ENCODE results near the gene TMEM14B. TPM values are rescaled to one million over a fixed set of nuclear protein-coding genes. Genes with fewer than 3 reads are reported as not detected.
"Not testable (repeated sequence)": the region's sequence is repeated elsewhere in the genome, so short reads cannot be mapped to it uniquely, and the experiment has no call there.

Gene TMEM14B
- polyA plus RNA-seq = 10 to 100 TPM; 50.8 to 83.8 (median 63.5) TPM
- long read RNA-seq, donor 1, transcript TMEM14B-202 (6 exons, 975 nt) = major isoform, 141 of 204 reads
- long read RNA-seq, donor 1, partial matches to known transcripts = 43 of 204 reads
- long read RNA-seq, donor 1, other reads (novel, unspliced or antisense) = 7 of 204 reads
- long read RNA-seq, donor 2, transcript TMEM14B-202 (6 exons, 975 nt) = major isoform, 26 of 26 reads
- long read RNA-seq, donor 2, partial matches to known transcripts = 0 of 26 reads
- long read RNA-seq, donor 2, other reads (novel, unspliced or antisense) = 0 of 26 reads
- long read RNA-seq, donor 3, transcript TMEM14B-202 (6 exons, 975 nt) = major isoform, 27 of 42 reads
- long read RNA-seq, donor 3, partial matches to known transcripts = 11 of 42 reads
- long read RNA-seq, donor 3, other reads (novel, unspliced or antisense) = 0 of 42 reads
- long read RNA-seq, donor 4, partial matches to known transcripts = 0 of 2 reads
- long read RNA-seq, donor 4, other reads (novel, unspliced or antisense) = 0 of 2 reads
- long read RNA-seq, donor 5, transcript TMEM14B-202 (6 exons, 975 nt) = major isoform, 22 of 27 reads
- long read RNA-seq, donor 5, partial matches to known transcripts = 5 of 27 reads
- long read RNA-seq, donor 5, other reads (novel, unspliced or antisense) = 0 of 27 reads
- long read RNA-seq, donor 6, transcript TMEM14B-202 (6 exons, 975 nt) = major isoform, 35 of 50 reads
- long read RNA-seq, donor 6, transcript TMEM14B-201 (5 exons, 787 nt) = minor isoform, 8 of 50 reads
- long read RNA-seq, donor 6, partial matches to known transcripts = 5 of 50 reads
- long read RNA-seq, donor 6, other reads (novel, unspliced or antisense) = 0 of 50 reads
- long read RNA-seq, donor 7, transcript TMEM14B-202 (6 exons, 975 nt) = major isoform, 118 of 199 reads
- long read RNA-seq, donor 7, transcript TMEM14B-205 (5 exons, 502 nt) = minor isoform, 5 of 199 reads
- long read RNA-seq, donor 7, transcript TMEM14B-201 (5 exons, 787 nt) = minor isoform, 19 of 199 reads
- long read RNA-seq, donor 7, partial matches to known transcripts = 36 of 199 reads
- long read RNA-seq, donor 7, other reads (novel, unspliced or antisense) = 19 of 199 reads
- long read RNA-seq, donor 8, partial matches to known transcripts = 0 of 6 reads
- long read RNA-seq, donor 8, other reads (novel, unspliced or antisense) = 0 of 6 reads
- long read RNA-seq, donor 9, transcript TMEM14B-202 (6 exons, 975 nt) = major isoform, 13 of 13 reads
- long read RNA-seq, donor 9, partial matches to known transcripts = 0 of 13 reads
- long read RNA-seq, donor 9, other reads (novel, unspliced or antisense) = 0 of 13 reads
- long read RNA-seq, donor 10, transcript TMEM14B-201 (5 exons, 787 nt) = minor isoform, 5 of 80 reads
- long read RNA-seq, donor 10, transcript TMEM14B-202 (6 exons, 975 nt) = major isoform, 55 of 80 reads
- long read RNA-seq, donor 10, partial matches to known transcripts = 7 of 80 reads
- long read RNA-seq, donor 10, other reads (novel, unspliced or antisense) = 5 of 80 reads

GRCh38 chr6:10747251-10747972 is at the start of gene TMEM14B:
TMEM14B (plus strand) TSS chr6:10747805; CDS start chr6:10749246, 1,441 bp downstream.
- Histone ChIP-seq H3K36me3 (ENCODE audit: control insufficient read depth in 3 of 3, insufficient read depth in 2 of 3, low read depth in 1 of 3, low read length in 3 of 3) (peaks cover 0 to 14% (median 0%) of the 10 kb centered on the region in 3 donors), H3K4me1 (ENCODE audit: control insufficient read depth in 3 of 3, insufficient read depth in 2 of 3, low read depth in 1 of 3, low read length in 2 of 3) (peaks cover 3 to 22% (median 7%) of the 10 kb centered on the region in 3 donors), H3K27ac (ENCODE audit: low read depth in 1 of 3, low read length in 2 of 3) (peak within 1 kb of the TSS; percentile 66 to 76 (median 71)), H3K9me3 (ENCODE audit: control insufficient read depth in 2 of 2, insufficient read depth in 1 of 2, low read depth in 1 of 2, low read length in 1 of 2) (no peaks in the 10 kb centered on the region), H3K4me3 (ENCODE audit: low read depth in 1 of 3, low read length in 3 of 3) (peak within 1 kb of the TSS; percentile 58 to 78 (median 66)), H3K27me3 (ENCODE audit: control insufficient read depth in 3 of 3, insufficient read depth in 3 of 3, low read length in 3 of 3) (no peaks in the 10 kb centered on the region)
- FAIRE-seq (no peak), DNase-seq (peak; percentile 98 to 100)
- 1% methylated on average over 51 to 52 of the region's 52 CpGs for WGBS, 3 donors

- no peak for FAIRE-seq
- DNase-seq = no peak
- peaks cover 0 to 3% of the 10 kb centered on the region in 2 donors for H3K9me3 ChIP-seq (ENCODE audit: control insufficient read depth in 2 of 2, insufficient read depth in 1 of 2, low read depth in 1 of 2, low read length in 1 of 2)
- WGBS, 3 donors = 82 to 88% (median 86%) methylated on average over 8 of the region's 8 CpGs
- H3K4me1 ChIP-seq (ENCODE audit: control insufficient read depth in 3 of 3, insufficient read depth in 2 of 3, low read depth in 1 of 3, low read length in 2 of 3) = no peaks in the 10 kb centered on the region
- H3K4me3 ChIP-seq (ENCODE audit: low read depth in 1 of 3, low read length in 3 of 3) = no peak overlapping the region
- no peak overlapping the region for H3K27ac ChIP-seq (ENCODE audit: low read depth in 1 of 3, low read length in 2 of 3)
- peaks cover 0 to 5% (median 2%) of the 10 kb centered on the region in 3 donors for H3K36me3 ChIP-seq (ENCODE audit: control insufficient read depth in 3 of 3, insufficient read depth in 2 of 3, low read depth in 1 of 3, low read length in 3 of 3)
- H3K27me3 ChIP-seq (ENCODE audit: control insufficient read depth in 3 of 3, insufficient read depth in 3 of 3, low read length in 3 of 3) = no peaks in the 10 kb centered on the region
Measured at GRCh38 chr6:10713962-10714361, 33.6 kb upstream of the TMEM14B start.

- no peaks in the 10 kb centered on the region for H3K27me3 ChIP-seq (ENCODE audit: control insufficient read depth in 3 of 3, insufficient read depth in 3 of 3, low read length in 3 of 3)
- H3K4me1 ChIP-seq (ENCODE audit: control insufficient read depth in 3 of 3, insufficient read depth in 2 of 3, low read depth in 1 of 3, low read length in 2 of 3) = peaks cover 3 to 16% (median 5%) of the 10 kb centered on the region in 3 donors
- DNase-seq (peak; percentile 18 to 39), FAIRE-seq (no peak)
- no peak overlapping the region for H3K27ac ChIP-seq (ENCODE audit: low read depth in 1 of 3, low read length in 2 of 3)
- H3K4me3 ChIP-seq (ENCODE audit: low read depth in 1 of 3, low read length in 3 of 3) = peak overlapping the region; percentile 46 to 76 (median 67)
- no peaks in the 10 kb centered on the region for H3K36me3 ChIP-seq (ENCODE audit: control insufficient read depth in 3 of 3, insufficient read depth in 2 of 3, low read depth in 1 of 3, low read length in 3 of 3)
- 65 to 72% (median 67%) methylated on average over 8 of the region's 8 CpGs for WGBS, 3 donors
- H3K9me3 ChIP-seq (ENCODE audit: control insufficient read depth in 2 of 2, insufficient read depth in 1 of 2, low read depth in 1 of 2, low read length in 1 of 2) = peaks cover 0 to 11% of the 10 kb centered on the region in 2 donors
Measured at GRCh38 chr6:10719296-10719963, 28.2 kb upstream of the TMEM14B start.

GRCh38 chr6:10719964-10720264 is 27.7 kb upstream of the TMEM14B start:
- Histone ChIP-seq H3K27me3 (ENCODE audit: control insufficient read depth in 3 of 3, insufficient read depth in 3 of 3, low read length in 3 of 3) (no peaks in the 10 kb centered on the region), H3K4me1 (ENCODE audit: control insufficient read depth in 3 of 3, insufficient read depth in 2 of 3, low read depth in 1 of 3, low read length in 2 of 3) (peaks cover 3 to 20% (median 6%) of the 10 kb centered on the region in 3 donors), H3K36me3 (ENCODE audit: control insufficient read depth in 3 of 3, insufficient read depth in 2 of 3, low read depth in 1 of 3, low read length in 3 of 3) (peaks cover 0 to 2% (median 0%) of the 10 kb centered on the region in 3 donors), H3K4me3 (ENCODE audit: low read depth in 1 of 3, low read length in 3 of 3) (peak overlapping the region; percentile 46 to 76 (median 67)), H3K9me3 (ENCODE audit: control insufficient read depth in 2 of 2, insufficient read depth in 1 of 2, low read depth in 1 of 2, low read length in 1 of 2) (peaks cover 0 to 11% of the 10 kb centered on the region in 2 donors), H3K27ac (ENCODE audit: low read depth in 1 of 3, low read length in 2 of 3) (peak overlapping the region; percentile 83 to 89 (median 86))
- WGBS, 3 donors = 27 to 46% (median 37%) methylated on average over 13 to 21 of the region's 21 CpGs
- no peak for FAIRE-seq
- DNase-seq = no peak

GRCh38 chr6:10720265-10720959 is 27.2 kb upstream of the TMEM14B start:
- H3K9me3 ChIP-seq (ENCODE audit: control insufficient read depth in 2 of 2, insufficient read depth in 1 of 2, low read depth in 1 of 2, low read length in 1 of 2) = peaks cover 0 to 11% of the 10 kb centered on the region in 2 donors
- FAIRE-seq (no peak), DNase-seq (peak; percentile 49 to 72)
- peak overlapping the region; percentile 83 to 89 (median 86) for H3K27ac ChIP-seq (ENCODE audit: low read depth in 1 of 3, low read length in 2 of 3)
- peaks cover 0 to 7% (median 2%) of the 10 kb centered on the region in 3 donors for H3K36me3 ChIP-seq (ENCODE audit: control insufficient read depth in 3 of 3, insufficient read depth in 2 of 3, low read depth in 1 of 3, low read length in 3 of 3)
- H3K4me1 ChIP-seq (ENCODE audit: control insufficient read depth in 3 of 3, insufficient read depth in 2 of 3, low read depth in 1 of 3, low read length in 2 of 3) = peaks cover 3 to 23% (median 6%) of the 10 kb centered on the region in 3 donors
- no peaks in the 10 kb centered on the region for H3K27me3 ChIP-seq (ENCODE audit: control insufficient read depth in 3 of 3, insufficient read depth in 3 of 3, low read length in 3 of 3)
- 27 to 40% (median 30%) methylated on average over 32 to 49 of the region's 49 CpGs for WGBS, 3 donors
- peak overlapping the region; percentile 46 to 76 (median 67) for H3K4me3 ChIP-seq (ENCODE audit: low read depth in 1 of 3, low read length in 3 of 3)

GRCh38 chr6:10720960-10721849 is 26.4 kb upstream of the TMEM14B start:
- DNase-seq = peak in 1 of 2 donors; percentile 31
- Histone ChIP-seq H3K4me3 (ENCODE audit: low read depth in 1 of 3, low read length in 3 of 3) (peak overlapping the region; percentile 46 to 76 (median 67)), H3K9me3 (ENCODE audit: control insufficient read depth in 2 of 2, insufficient read depth in 1 of 2, low read depth in 1 of 2, low read length in 1 of 2) (peaks cover 0 to 11% of the 10 kb centered on the region in 2 donors), H3K4me1 (ENCODE audit: control insufficient read depth in 3 of 3, insufficient read depth in 2 of 3, low read depth in 1 of 3, low read length in 2 of 3) (peaks cover 3 to 23% (median 6%) of the 10 kb centered on the region in 3 donors), H3K27ac (ENCODE audit: low read depth in 1 of 3, low read length in 2 of 3) (peak overlapping the region; percentile 83 to 89 (median 86))
- not testable (repeated sequence) for H3K27me3 ChIP-seq (ENCODE audit: control insufficient read depth in 3 of 3, insufficient read depth in 3 of 3, low read length in 3 of 3); H3K36me3 ChIP-seq (ENCODE audit: control insufficient read depth in 3 of 3, insufficient read depth in 2 of 3, low read depth in 1 of 3, low read length in 3 of 3); FAIRE-seq
- 67 to 76% (median 72%) methylated on average over 17 of the region's 17 CpGs for WGBS, 3 donors
